HEK293 (cell line): ENCODE data around the gene CORO1C.

Experiments used
- CTCF ChIA-PET: fragments of 350-600 bp; formaldehyde crosslinking; extraction: SDS; loops from one replicate; lab custom pipeline; 2021; ENCODE audit warnings: antibody characterized with exemption; lab: Yijun Ruan, JAX
- POLR2A ChIA-PET: fragments of 300-600 bp; formaldehyde crosslinking; extraction: SDS; loops from one replicate; lab custom pipeline; 2020; ENCODE audit warnings: antibody characterized with exemption, inconsistent platforms; lab: Yijun Ruan, JAX
- H3K27ac ChIP-seq: fragments of 200-500 bp; sonication (Bioruptor generic); 2 replicates; pipeline ENCODE4 v1.5.1; 2014; ENCODE audit warnings: low read depth, low read length, control low read depth, inconsistent platforms; ENCODE audit errors: extremely low read depth
- H3K36me3 ChIP-seq, 2 experiments: fragments of 200-500 bp in 1 of 2; sonication (Bioruptor generic) in 1 of 2; 1 replicate in 1 of 2; 2 replicates in 1 of 2; pipeline ENCODE4 v1.5.1; 2014 to 2017; ENCODE audit warnings: inconsistent platforms in 2 of 2, low read length in 2 of 2; ENCODE audit not compliant: control insufficient read depth in 2 of 2, insufficient read depth in 1 of 2
- H3K4me1 ChIP-seq: fragments of 200-500 bp; sonication (Bioruptor generic); 2 replicates; pipeline ENCODE4 v1.5.1; 2014; ENCODE audit warnings: mild to moderate bottlenecking, low read length, inconsistent platforms; ENCODE audit not compliant: control insufficient read depth, insufficient read depth
- H3K4me3 ChIP-seq: 2 replicates; pipeline ENCODE4 v1.5.1; 2011; ENCODE audit warnings: low read depth, mild to moderate bottlenecking, control low read depth, low read length, moderate library complexity
- H3K9me3 ChIP-seq: fragments of 200-500 bp; sonication (Bioruptor generic); 2 replicates; pipeline ENCODE4 v1.5.1; 2014; ENCODE audit warnings: low read depth, low read length, inconsistent platforms; ENCODE audit not compliant: control insufficient read depth, insufficient read depth
- FEZF1 ChIP-seq: fragments of 450-650 bp; formaldehyde crosslinking; IDR thresholded peaks from 2 replicates; pipeline ENCODE4 v1.5.1; 2016; ENCODE audit warnings: missing biosample characterization, missing genetic modification characterization
- KLF10 ChIP-seq: fragments of 450-650 bp; IDR thresholded peaks from 2 replicates; pipeline ENCODE4 v1.5.1; 2018; ENCODE audit warnings: missing biosample characterization, mild to moderate bottlenecking, missing genetic modification characterization
- MYNN ChIP-seq: fragments of 450-650 bp; formaldehyde crosslinking; IDR thresholded peaks from 2 replicates; pipeline ENCODE4 v1.5.1; 2016; ENCODE audit warnings: missing biosample characterization, missing genetic modification characterization, borderline replicate concordance
- SP3 ChIP-seq: fragments of 450-650 bp; formaldehyde crosslinking; IDR thresholded peaks from 2 replicates; pipeline ENCODE4 v1.5.1; 2016; ENCODE audit warnings: missing biosample characterization, missing genetic modification characterization
- ZBTB17 ChIP-seq: fragments of 450-650 bp; formaldehyde crosslinking; IDR thresholded peaks from 2 replicates; pipeline ENCODE4 v1.5.1; 2016; ENCODE audit warnings: missing biosample characterization, missing genetic modification characterization
- ZNF140 ChIP-seq: fragments of 450-650 bp; formaldehyde crosslinking; IDR thresholded peaks from 2 replicates; pipeline ENCODE4 v1.5.1; 2016; ENCODE audit warnings: missing biosample characterization, missing genetic modification characterization
- ZNF155 ChIP-seq: fragments of 450-650 bp; formaldehyde crosslinking; IDR thresholded peaks from 2 replicates; pipeline ENCODE4 v1.5.1; 2016; ENCODE audit warnings: missing biosample characterization, missing genetic modification characterization
- ZNF169 ChIP-seq: fragments of 450-650 bp; formaldehyde crosslinking; IDR thresholded peaks from 2 replicates; pipeline ENCODE4 v1.5.1; 2016; ENCODE audit warnings: missing biosample characterization, missing genetic modification characterization
- ZNF19 ChIP-seq: fragments of 450-650 bp; formaldehyde crosslinking; IDR thresholded peaks from 2 replicates; pipeline ENCODE4; 2016; ENCODE audit warnings: missing biosample characterization, missing genetic modification characterization, low read depth
- ZNF324 ChIP-seq: fragments of 450-650 bp; formaldehyde crosslinking; IDR thresholded peaks from 2 replicates; pipeline ENCODE4 v1.5.1; 2016; ENCODE audit warnings: missing biosample characterization, missing genetic modification characterization
- ZNF366 ChIP-seq: fragments of 450-650 bp; formaldehyde crosslinking; conservative IDR thresholded peaks from 2 replicates; pipeline ENCODE4 v1.5.1; 2016; ENCODE audit warnings: missing biosample characterization, missing genetic modification characterization
- ZNF404 ChIP-seq: fragments of 450-650 bp; formaldehyde crosslinking; IDR thresholded peaks from 2 replicates; pipeline ENCODE4 v1.5.1; 2017; ENCODE audit warnings: missing biosample characterization, missing genetic modification characterization
- ZNF433 ChIP-seq: fragments of 450-650 bp; formaldehyde crosslinking; IDR thresholded peaks from 2 replicates; pipeline ENCODE4 v1.5.1; 2016; ENCODE audit warnings: missing biosample characterization, missing genetic modification characterization, low read depth
- ZNF501 ChIP-seq: fragments of 450-650 bp; formaldehyde crosslinking; IDR thresholded peaks from 2 replicates; pipeline ENCODE4 v1.5.1; 2016; ENCODE audit warnings: missing biosample characterization, missing genetic modification characterization
- ZNF544 ChIP-seq: fragments of 450-650 bp; formaldehyde crosslinking; IDR thresholded peaks from 2 replicates; pipeline ENCODE4 v1.5.0; 2017; ENCODE audit warnings: missing biosample characterization, missing genetic modification characterization
- ZNF560 ChIP-seq: fragments of 450-650 bp; formaldehyde crosslinking; IDR thresholded peaks from 2 replicates; pipeline ENCODE4 v1.5.1; 2017; ENCODE audit warnings: missing biosample characterization, missing genetic modification characterization, borderline replicate concordance
- ZNF585B ChIP-seq: fragments of 450-650 bp; formaldehyde crosslinking; IDR thresholded peaks from 2 replicates; pipeline ENCODE4 v1.5.1; 2016; ENCODE audit warnings: missing biosample characterization, missing genetic modification characterization
- ZNF629 ChIP-seq: fragments of 450-650 bp; formaldehyde crosslinking; IDR thresholded peaks from 2 replicates; pipeline ENCODE4 v1.5.1; 2017; ENCODE audit warnings: missing biosample characterization, missing genetic modification characterization
- ZSCAN16 ChIP-seq: fragments of 450-650 bp; formaldehyde crosslinking; IDR thresholded peaks from 2 replicates; pipeline ENCODE4 v1.5.1; 2016; ENCODE audit warnings: missing biosample characterization, missing genetic modification characterization
- ZXDB ChIP-seq: fragments of 450-650 bp; formaldehyde crosslinking; IDR thresholded peaks from 2 replicates; pipeline ENCODE4 v1.5.1; 2016; ENCODE audit warnings: missing biosample characterization, missing genetic modification characterization
- TF ChIP-seq, protein P1 (sequence below): fragments of 450-650 bp; formaldehyde crosslinking; IDR thresholded peaks from 2 replicates; pipeline ENCODE4 v1.5.1; 2017; ENCODE audit warnings: missing biosample characterization, missing genetic modification characterization
- TF ChIP-seq, protein P2 (sequence below): fragments of 450-650 bp; formaldehyde crosslinking; IDR thresholded peaks from 2 replicates; pipeline ENCODE4 v1.5.1; 2016; ENCODE audit warnings: missing biosample characterization, missing genetic modification characterization, low read depth
- TF ChIP-seq, protein P3 (sequence below): IDR thresholded peaks from 2 replicates; pipeline ENCODE4 v1.6.1; 2011; ENCODE audit warnings: mild to moderate bottlenecking, low read depth, low read length, borderline replicate concordance

The CORO1C gene

DNA sequence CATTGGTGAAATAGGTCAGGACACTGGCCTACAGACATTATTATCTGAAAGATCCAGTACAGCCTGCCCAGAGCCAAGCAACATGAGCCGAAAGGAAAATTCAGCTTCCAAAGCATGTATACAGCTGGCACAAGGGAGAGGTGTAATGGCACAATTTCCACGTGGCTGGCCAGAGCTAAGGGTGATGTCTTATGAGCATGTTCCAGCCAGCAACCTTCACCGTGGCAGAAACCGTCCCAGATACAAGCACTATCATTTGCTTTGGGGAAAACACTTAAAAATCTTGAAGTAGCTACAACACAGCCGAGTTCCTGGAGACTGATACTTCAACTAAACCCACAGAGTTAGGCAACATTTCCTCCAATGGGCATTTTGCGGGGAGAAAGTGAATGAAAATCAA lies 44.5 kb downstream of the CORO1C start (continued):
- TF ChIP-seq ZNF560 (tag by site-specific recombination), result no peak

DNA sequence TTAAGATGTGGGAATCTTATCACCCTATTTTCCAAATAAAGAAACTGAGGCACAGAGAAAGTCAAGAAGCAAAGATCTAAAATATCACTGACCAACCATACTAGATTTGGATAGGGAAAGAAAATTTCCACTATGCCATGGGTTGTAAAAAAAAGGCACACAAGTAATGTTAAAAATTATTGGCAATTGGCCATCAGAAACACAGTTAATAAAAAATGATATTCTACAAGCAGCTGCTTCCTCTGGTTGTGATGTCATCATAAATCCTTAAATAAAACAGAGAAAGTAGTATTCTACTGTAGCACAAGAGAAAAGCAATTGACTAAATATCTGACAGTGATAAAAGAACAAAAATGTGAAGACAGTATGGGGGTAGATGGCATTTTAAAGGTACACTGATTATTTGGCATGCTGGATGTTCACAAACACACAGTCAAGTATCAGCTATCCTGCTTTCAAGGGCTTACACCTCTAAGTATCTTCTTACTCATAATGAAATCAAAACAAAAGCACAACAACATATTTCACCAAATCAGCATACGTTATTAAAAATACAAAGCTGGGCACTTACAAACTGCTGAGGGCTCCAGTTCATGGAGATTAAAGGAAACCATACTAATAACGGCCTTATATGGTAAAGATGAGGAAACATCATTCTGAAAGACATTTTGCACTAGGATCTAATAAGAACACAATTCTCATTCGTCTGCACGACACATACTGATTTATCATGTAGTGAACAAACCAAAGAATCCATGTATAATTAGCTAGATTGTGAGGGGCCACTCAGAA lies 45.7 kb downstream of the CORO1C start:
- CTCF ChIA-PET, result interaction anchor here (0.6 to 2.9 kb wide), 8 partner anchors 8 to 708 kb away, joined by 3 to 14 read pairs (median 3); no protein-coding TSS in a partner anchor
- POLR2A ChIA-PET, result interaction anchor here (1.5 kb wide), 2 partner anchors 45 to 123 kb away, joined by 3 to 6 read pairs; partner anchors contain the start of gene ISCU
- TF ChIP-seq, protein P1, sequence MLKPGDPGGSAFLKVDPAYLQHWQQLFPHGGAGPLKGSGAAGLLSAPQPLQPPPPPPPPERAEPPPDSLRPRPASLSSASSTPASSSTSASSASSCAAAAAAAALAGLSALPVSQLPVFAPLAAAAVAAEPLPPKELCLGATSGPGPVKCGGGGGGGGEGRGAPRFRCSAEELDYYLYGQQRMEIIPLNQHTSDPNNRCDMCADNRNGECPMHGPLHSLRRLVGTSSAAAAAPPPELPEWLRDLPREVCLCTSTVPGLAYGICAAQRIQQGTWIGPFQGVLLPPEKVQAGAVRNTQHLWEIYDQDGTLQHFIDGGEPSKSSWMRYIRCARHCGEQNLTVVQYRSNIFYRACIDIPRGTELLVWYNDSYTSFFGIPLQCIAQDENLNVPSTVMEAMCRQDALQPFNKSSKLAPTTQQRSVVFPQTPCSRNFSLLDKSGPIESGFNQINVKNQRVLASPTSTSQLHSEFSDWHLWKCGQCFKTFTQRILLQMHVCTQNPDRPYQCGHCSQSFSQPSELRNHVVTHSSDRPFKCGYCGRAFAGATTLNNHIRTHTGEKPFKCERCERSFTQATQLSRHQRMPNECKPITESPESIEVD (tag by site-specific recombination), result peak; percentile 86
- TF ChIP-seq ZNF140 (tag by site-specific recombination) (no peak), SP3 (tag by site-specific recombination) (no peak), FEZF1 (tag by site-specific recombination) (peak; percentile 5; the same call in 1 of the 2 replicates), ZBTB17 (tag by site-specific recombination) (peak; percentile 8; the same call in 1 of the 2 replicates)
- TF ChIP-seq, protein P2, sequence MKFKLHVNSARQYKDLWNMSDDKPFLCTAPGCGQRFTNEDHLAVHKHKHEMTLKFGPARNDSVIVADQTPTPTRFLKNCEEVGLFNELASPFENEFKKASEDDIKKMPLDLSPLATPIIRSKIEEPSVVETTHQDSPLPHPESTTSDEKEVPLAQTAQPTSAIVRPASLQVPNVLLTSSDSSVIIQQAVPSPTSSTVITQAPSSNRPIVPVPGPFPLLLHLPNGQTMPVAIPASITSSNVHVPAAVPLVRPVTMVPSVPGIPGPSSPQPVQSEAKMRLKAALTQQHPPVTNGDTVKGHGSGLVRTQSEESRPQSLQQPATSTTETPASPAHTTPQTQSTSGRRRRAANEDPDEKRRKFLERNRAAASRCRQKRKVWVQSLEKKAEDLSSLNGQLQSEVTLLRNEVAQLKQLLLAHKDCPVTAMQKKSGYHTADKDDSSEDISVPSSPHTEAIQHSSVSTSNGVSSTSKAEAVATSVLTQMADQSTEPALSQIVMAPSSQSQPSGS, result peak; percentile 65
- Histone ChIP-seq H3K27ac (no peak overlapping the region), H3K36me3 (no peaks in the 10 kb centered on the region), H3K4me1 (peaks cover 25% of the 10 kb centered on the region), H3K4me3 (no peak overlapping the region), H3K9me3 (no peaks in the 10 kb centered on the region)

DNA sequence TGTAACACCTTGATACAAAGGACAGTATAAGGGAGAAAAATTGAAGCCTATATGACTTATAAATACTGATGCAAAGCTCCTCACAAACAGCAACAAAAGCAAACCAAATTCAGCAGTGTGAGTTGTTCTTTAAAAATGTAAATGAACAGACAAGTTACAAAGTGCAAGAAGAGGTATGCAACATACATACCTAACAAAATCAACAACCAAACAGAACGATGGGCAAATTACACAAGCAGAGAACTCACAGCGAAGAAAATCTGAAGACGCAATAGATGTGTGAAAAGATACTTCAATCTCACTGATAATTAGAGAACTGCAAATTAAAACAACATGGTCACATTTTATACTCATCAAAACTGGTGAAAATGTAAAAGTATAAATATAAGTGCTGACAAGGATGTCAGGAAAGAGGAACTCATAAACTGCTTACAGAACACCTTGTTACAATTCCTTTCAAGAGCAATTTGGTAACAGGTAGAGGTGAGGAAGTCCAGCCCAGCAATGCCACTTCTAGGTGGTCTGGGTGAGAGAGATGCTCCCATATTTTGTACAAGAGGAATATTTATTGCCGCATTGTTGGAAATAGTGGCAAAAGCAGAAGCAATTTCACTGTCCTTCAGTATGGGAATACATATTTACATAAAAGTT lies 47.3 kb downstream of the CORO1C start:
- no peak overlapping the region for H3K4me3 ChIP-seq
- peak; percentile 80; the same call in 1 of the 2 replicates for TF ChIP-seq ZSCAN16
- no peak for TF ChIP-seq ZNF169
- ChIA-PET CTCF (interaction anchor here (1.2 to 2.9 kb wide), 2 partner anchors 17 to 19 kb away, joined by 3 to 14 read pairs; no protein-coding TSS in a partner anchor), POLR2A (interaction anchor here (1.5 kb wide), 1 partner anchor 46 kb away, joined by 6 read pairs; no protein-coding TSS in a partner anchor)
- no peak overlapping the region for H3K27ac ChIP-seq
- no peaks in the 10 kb centered on the region for H3K9me3 ChIP-seq
- H3K36me3 ChIP-seq, result no peaks in the 10 kb centered on the region
- peaks cover 11% of the 10 kb centered on the region for H3K4me1 ChIP-seq

DNA sequence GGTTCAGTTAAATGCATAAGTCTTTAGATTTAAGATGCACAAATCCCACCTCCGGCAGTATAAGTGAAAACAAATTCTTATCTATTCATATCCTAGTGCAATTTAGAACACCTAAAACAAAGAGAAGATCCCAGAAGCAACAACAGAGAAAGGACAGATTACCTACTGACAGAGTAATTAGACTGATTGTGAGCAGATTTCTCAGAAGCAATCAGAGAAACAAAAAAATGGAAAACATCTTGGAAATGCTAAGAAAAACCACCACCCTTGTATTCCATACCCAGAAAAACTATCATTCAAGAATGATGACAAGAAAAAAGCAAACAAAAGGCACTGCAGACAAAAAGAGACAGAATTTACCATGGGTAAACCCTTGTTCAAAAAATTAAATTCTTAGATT lies 50.0 kb downstream of the CORO1C start:
- POLR2A ChIA-PET, result interaction anchor here (1.0 kb wide), 1 partner anchor 10 kb away, joined by 3 read pairs; no protein-coding TSS in a partner anchor
- CTCF ChIA-PET, result interaction anchor here (1.1 kb wide), 1 partner anchor 16 kb away, joined by 3 read pairs; no protein-coding TSS in a partner anchor

More for the DNA sequence above, 50.0 kb downstream of the CORO1C start:
- TF ChIP-seq ZNF629, result no peak
- no peak for TF ChIP-seq KLF10
- no peak for TF ChIP-seq ZNF585B (tag by site-specific recombination)
- TF ChIP-seq ZXDB (tag by site-specific recombination), result no peak
- TF ChIP-seq ZNF155 (tag by site-specific recombination), result no peak
- TF ChIP-seq ZNF433 (tag by site-specific recombination), result no peak
- TF ChIP-seq, protein P3, sequence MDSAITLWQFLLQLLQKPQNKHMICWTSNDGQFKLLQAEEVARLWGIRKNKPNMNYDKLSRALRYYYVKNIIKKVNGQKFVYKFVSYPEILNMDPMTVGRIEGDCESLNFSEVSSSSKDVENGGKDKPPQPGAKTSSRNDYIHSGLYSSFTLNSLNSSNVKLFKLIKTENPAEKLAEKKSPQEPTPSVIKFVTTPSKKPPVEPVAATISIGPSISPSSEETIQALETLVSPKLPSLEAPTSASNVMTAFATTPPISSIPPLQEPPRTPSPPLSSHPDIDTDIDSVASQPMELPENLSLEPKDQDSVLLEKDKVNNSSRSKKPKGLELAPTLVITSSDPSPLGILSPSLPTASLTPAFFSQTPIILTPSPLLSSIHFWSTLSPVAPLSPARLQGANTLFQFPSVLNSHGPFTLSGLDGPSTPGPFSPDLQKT, result no peak
- TF ChIP-seq MYNN (tag by site-specific recombination), result no peak
- TF ChIP-seq ZNF404 (tag by site-specific recombination), result no peak
- no peak for TF ChIP-seq ZNF19 (tag by site-specific recombination)
- TF ChIP-seq ZNF324 (tag by site-specific recombination), result no peak
- no peak for TF ChIP-seq SP3 (tag by site-specific recombination)
- TF ChIP-seq ZNF366 (tag by site-specific recombination), result no peak
- TF ChIP-seq ZNF501 (tag by site-specific recombination), result no peak
- no peak for TF ChIP-seq ZNF544 (tag by site-specific recombination)
- Histone ChIP-seq H3K27ac (no peak overlapping the region), H3K4me3 (no peak overlapping the region), H3K9me3 (no peaks in the 10 kb centered on the region), H3K4me1 (peaks cover 11% of the 10 kb centered on the region), H3K36me3 (peaks cover 4 to 13% of the 10 kb centered on the region in 2 experiments; a peak in 2 of 3 replicates)
